Mucosa of descending colon (tissue), 3 donors: ENCODE data around the gene CCDC50. TPM values are rescaled to one million over a fixed set of nuclear protein-coding genes. Genes with fewer than 3 reads are reported as not detected.

ENCODE experiments used
- ATAC-seq: fragments of 200-7000 bp; cut with Tn5 transposase; one replicate; pipeline ENCODE4 v1.9.1; 2020; ENCODE audit warnings: mild to moderate bottlenecking, moderate library complexity
- DNase-seq, 3 donors: peaks; one replicate each; pipeline ENCODE4 v3.0.0-alpha.2; 2020
- H3K36me3 ChIP-seq: fragments of 200-600 bp; one replicate; pipeline ENCODE4 v1.8.0; 2021; ENCODE audit warnings: low read depth, mild to moderate bottlenecking
- H3K4me1 ChIP-seq: fragments of 200-600 bp; one replicate; pipeline ENCODE4 v1.8.0; 2021; ENCODE audit warnings: low read depth, mild to moderate bottlenecking
- H3K4me3 ChIP-seq: fragments of 200-600 bp; one replicate; pipeline ENCODE4 v1.8.0; 2021; ENCODE audit warnings: mild to moderate bottlenecking
- H3K9me3 ChIP-seq: fragments of 200-600 bp; one replicate; pipeline ENCODE4 v1.8.0; 2021; ENCODE audit warnings: mild to moderate bottlenecking
- intact Hi-C, 2 donors: fragments of 100-400 bp; cut with DNase I in 1 of 2; cut with micrococcal nuclease in 1 of 2; formaldehyde crosslinking; loops; one replicate each; pipeline versions ENCODE4 v1.11.0 to v1.11.1; 2022; cut with DNase I, micrococcal nuclease
- total RNA-seq, 3 donors: library from RNA; stranded (reverse); fragmentation: NEBNext Ultra II Directional in 2 of 3; extraction: Animal tissue kit (Norgen Biotek cat#: 25700) in 2 of 3; gene quantifications; one replicate each; pipeline versions ENCODE4 v1.2.1 to v1.2.4, GENCODE V29; 2021 to 2023
- TF ChIP-seq, protein P1 (sequence below): fragments of 200-600 bp; IDR thresholded peaks from one replicate; pipeline ENCODE4 v1.8.0; 2022; ENCODE audit warnings: antibody characterized with exemption, mild to moderate bottlenecking
- donor health status: DM: no; HTN: no; CAD: no; lungs with moderate emphysema.
- donor health status: DM: no; HTN: no; CAD: no.
- donor health status: DM: no; HTN: yes; CAD: no.

The CCDC50 gene
- total RNA-seq, 3 donors from 2014 or later: 41.8 to 89.8 (median 60.2) TPM

- intact Hi-C loops: no loop called here
- peak in 1 of 3 donors; percentile 15 for DNase-seq
- H3K4me3 ChIP-seq: no peak overlapping the region
- peak; percentile 92 for ATAC-seq
- TF ChIP-seq, protein P1, sequence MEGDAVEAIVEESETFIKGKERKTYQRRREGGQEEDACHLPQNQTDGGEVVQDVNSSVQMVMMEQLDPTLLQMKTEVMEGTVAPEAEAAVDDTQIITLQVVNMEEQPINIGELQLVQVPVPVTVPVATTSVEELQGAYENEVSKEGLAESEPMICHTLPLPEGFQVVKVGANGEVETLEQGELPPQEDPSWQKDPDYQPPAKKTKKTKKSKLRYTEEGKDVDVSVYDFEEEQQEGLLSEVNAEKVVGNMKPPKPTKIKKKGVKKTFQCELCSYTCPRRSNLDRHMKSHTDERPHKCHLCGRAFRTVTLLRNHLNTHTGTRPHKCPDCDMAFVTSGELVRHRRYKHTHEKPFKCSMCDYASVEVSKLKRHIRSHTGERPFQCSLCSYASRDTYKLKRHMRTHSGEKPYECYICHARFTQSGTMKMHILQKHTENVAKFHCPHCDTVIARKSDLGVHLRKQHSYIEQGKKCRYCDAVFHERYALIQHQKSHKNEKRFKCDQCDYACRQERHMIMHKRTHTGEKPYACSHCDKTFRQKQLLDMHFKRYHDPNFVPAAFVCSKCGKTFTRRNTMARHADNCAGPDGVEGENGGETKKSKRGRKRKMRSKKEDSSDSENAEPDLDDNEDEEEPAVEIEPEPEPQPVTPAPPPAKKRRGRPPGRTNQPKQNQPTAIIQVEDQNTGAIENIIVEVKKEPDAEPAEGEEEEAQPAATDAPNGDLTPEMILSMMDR: no peak
- peaks cover 13% of the 10 kb centered on the region for H3K4me1 ChIP-seq
- no peaks in the 10 kb centered on the region for H3K9me3 ChIP-seq
- H3K36me3 ChIP-seq: no peaks in the 10 kb centered on the region
Measured at GRCh38 chr3:191376516-191377141, 47.4 kb downstream of the CCDC50 start.

- Histone ChIP-seq H3K9me3 (no peaks in the 10 kb centered on the region), H3K36me3 (no peaks in the 10 kb centered on the region), H3K4me3 (no peak overlapping the region), H3K4me1 (peaks cover 13% of the 10 kb centered on the region)
- intact Hi-C loops: no loop called here
- no peak for DNase-seq
- ATAC-seq: no peak
- TF ChIP-seq, protein P1: no peak
Measured at GRCh38 chr3:191378142-191378812, 49.1 kb downstream of the CCDC50 start.

DNA sequence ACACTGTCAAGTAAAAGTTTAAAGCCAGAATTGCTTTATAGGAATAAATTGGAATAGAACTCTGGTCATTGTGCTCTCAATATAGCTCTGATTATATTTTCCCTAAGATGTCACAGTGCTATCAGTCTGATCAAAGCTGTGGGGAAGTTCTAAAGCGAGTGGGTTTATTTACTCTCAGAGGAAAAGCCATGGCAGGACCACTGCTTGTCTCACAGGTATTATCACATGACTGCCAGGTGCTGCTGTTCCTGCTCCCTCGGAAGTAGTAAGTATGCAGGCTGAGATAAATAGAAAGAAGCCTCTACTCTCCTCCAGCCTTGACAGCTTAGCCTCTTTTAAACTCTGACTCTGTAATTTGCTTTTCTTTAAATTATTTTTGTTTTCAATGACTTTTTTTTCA, 50.3 kb downstream of the CCDC50 start:
- no peaks in the 10 kb centered on the region for H3K36me3 ChIP-seq
- intact Hi-C loops: no loop called here
- peaks cover 13% of the 10 kb centered on the region for H3K4me1 ChIP-seq
- DNase-seq: no peak
- H3K9me3 ChIP-seq: no peaks in the 10 kb centered on the region
- no peak overlapping the region for H3K4me3 ChIP-seq
- ATAC-seq: no peak
- TF ChIP-seq, protein P1: no peak

DNA sequence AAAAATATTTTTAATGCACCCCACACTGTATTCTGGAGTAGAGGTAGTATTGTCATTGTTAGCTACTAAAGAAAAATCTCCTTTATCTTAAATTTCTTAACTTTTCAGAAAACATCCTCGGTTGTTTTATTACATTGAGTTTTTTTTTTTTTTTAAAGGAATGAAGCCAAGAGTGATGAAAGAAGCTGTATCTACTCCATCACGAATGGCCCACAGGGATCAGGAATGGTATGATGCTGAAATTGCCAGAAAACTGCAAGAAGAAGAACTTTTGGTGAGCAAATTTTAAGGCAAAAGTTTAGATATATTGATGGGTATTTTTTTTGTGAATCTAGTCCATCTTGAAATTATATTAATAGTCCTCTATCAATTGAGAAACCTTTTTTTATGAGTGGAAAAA, 50.8 kb downstream of the CCDC50 start:
- Histone ChIP-seq H3K4me3 (no peak overlapping the region), H3K4me1 (peaks cover 13% of the 10 kb centered on the region), H3K9me3 (no peaks in the 10 kb centered on the region), H3K36me3 (no peaks in the 10 kb centered on the region)
- no peak for DNase-seq
- intact Hi-C loops: no loop called here
- TF ChIP-seq, protein P1: no peak
- ATAC-seq: no peak

- intact Hi-C loops: no loop called here
- no peak for ATAC-seq
- TF ChIP-seq, protein P1: no peak
- H3K4me3 ChIP-seq: no peak overlapping the region
- H3K36me3 ChIP-seq: no peaks in the 10 kb centered on the region
- H3K4me1 ChIP-seq: peaks cover 9% of the 10 kb centered on the region
- no peak for DNase-seq
- no peaks in the 10 kb centered on the region for H3K9me3 ChIP-seq
Measured at GRCh38 chr3:191381303-191381702, 52.1 kb downstream of the CCDC50 start.
